D721Med (cell line): Measurements from ENCODE around the gene ZBTB12.

Experiments used
- DNase-seq: peaks from one replicate; pipeline ENCODE4 v3.0.0; 2011; ENCODE audit warnings: low spot score; ENCODE audit not compliant: insufficient read length
- FAIRE-seq: peaks from 2 replicates; lab custom pipeline; 2011; peaks lifted over from hg19 to GRCh38; lab: Jason Lieb, UNC
- TF ChIP-seq, protein P1 (sequence below): IDR thresholded peaks from 2 replicates; pipeline ENCODE4 v1.5.1; 2012; ENCODE audit warnings: mild to moderate bottlenecking, control low read depth; ENCODE audit not compliant: insufficient read depth; ENCODE audit errors: missing control alignments

ZBTB12 gene

DNA sequence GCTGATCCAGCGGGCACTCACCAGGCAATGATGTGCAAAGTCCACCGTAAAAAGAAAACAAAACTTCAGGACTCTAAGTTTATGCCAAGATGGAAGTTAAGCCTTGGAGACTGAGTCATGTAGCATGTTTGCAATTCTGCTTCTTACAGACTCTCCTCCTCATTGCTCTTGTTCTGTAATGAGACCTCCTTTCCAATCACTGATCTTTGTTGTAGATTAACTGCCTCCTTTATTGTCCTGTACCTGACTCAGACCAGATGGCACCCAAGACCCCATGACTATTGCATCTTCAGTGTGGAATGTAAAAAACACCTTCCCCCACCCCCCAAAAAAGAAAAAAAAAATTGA, 50.4 kb downstream of the ZBTB12 start:
- TF ChIP-seq, protein P1, sequence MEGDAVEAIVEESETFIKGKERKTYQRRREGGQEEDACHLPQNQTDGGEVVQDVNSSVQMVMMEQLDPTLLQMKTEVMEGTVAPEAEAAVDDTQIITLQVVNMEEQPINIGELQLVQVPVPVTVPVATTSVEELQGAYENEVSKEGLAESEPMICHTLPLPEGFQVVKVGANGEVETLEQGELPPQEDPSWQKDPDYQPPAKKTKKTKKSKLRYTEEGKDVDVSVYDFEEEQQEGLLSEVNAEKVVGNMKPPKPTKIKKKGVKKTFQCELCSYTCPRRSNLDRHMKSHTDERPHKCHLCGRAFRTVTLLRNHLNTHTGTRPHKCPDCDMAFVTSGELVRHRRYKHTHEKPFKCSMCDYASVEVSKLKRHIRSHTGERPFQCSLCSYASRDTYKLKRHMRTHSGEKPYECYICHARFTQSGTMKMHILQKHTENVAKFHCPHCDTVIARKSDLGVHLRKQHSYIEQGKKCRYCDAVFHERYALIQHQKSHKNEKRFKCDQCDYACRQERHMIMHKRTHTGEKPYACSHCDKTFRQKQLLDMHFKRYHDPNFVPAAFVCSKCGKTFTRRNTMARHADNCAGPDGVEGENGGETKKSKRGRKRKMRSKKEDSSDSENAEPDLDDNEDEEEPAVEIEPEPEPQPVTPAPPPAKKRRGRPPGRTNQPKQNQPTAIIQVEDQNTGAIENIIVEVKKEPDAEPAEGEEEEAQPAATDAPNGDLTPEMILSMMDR: no peak
- FAIRE-seq (no peak), DNase-seq (no peak)

DNA sequence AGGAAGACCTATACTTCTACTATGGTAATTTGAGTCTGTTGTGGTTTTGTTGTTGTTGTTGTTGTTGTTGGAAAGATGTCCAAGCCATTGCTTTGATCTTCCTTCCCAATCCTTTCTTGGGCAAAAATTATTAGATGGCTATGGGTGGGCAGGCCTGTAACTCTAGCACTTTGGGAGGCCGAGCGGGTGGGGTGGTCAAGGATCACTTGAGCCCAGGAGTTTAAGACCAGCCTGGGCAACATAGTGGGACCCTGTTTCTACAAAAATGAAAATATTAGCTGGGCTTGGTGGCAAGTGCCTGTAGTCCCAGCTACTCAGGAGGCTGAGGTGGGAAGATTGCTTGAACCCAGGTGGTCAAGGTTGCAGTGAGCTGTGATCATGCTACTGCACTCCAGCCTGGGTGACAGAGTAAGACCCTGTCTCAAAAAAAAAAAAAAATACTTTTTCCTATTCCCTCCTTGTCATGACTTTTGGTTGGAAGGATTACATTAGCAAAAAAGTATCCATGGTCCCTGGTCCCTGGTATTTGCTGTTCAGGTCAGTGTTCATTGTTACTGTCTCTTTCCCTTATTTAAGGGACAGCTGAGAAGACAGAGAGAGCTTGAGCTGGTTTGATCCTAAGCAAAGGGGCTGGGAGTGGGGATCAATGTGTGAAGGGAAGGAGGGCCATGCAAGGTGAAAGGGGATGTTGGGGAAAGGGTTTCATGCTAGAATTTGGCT, 51.0 kb downstream of the ZBTB12 start:
- DNase-seq (no peak), FAIRE-seq (no peak)
- TF ChIP-seq, protein P1: no peak
